HL-60 (cell line): ENCODE results near the gene PARP6.

Experiments
- GABPA ChIP-seq: IDR thresholded peaks from 2 replicates; pipeline ENCODE4 v1.6.1; 2012; ENCODE audit warnings: low read depth
- POLR2AphosphoS5 ChIP-seq: IDR thresholded peaks from 2 replicates; pipeline ENCODE4 v1.6.1; 2012; ENCODE audit warnings: low read depth
- TF ChIP-seq, protein P1 (sequence below): IDR thresholded peaks from one replicate; pipeline ENCODE4 v1.5.1; 2011; ENCODE audit warnings: low read length, control low read depth, inconsistent platforms; ENCODE audit not compliant: insufficient read depth

DNA sequence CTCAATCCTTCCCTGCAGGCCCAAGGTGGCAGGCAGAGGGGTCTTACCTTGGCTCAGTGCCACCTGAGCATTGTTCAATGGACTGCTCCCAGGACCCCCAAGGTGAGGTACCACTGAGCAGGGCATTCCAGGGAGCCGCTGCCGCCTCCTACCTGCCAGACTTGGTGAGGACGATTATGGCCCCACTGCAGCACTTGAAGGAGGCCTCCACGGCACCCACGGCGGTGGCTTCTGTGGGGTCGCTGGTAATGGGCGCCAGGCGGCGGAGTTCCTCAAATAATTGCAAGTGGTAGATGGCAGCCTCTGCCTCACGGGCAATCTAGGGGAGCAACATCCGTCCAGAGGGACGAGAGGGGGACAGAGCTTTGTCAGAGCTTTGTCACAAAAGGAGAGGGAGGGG is 70.1 kb downstream of the PARP6 start:
- TF ChIP-seq, protein P1, sequence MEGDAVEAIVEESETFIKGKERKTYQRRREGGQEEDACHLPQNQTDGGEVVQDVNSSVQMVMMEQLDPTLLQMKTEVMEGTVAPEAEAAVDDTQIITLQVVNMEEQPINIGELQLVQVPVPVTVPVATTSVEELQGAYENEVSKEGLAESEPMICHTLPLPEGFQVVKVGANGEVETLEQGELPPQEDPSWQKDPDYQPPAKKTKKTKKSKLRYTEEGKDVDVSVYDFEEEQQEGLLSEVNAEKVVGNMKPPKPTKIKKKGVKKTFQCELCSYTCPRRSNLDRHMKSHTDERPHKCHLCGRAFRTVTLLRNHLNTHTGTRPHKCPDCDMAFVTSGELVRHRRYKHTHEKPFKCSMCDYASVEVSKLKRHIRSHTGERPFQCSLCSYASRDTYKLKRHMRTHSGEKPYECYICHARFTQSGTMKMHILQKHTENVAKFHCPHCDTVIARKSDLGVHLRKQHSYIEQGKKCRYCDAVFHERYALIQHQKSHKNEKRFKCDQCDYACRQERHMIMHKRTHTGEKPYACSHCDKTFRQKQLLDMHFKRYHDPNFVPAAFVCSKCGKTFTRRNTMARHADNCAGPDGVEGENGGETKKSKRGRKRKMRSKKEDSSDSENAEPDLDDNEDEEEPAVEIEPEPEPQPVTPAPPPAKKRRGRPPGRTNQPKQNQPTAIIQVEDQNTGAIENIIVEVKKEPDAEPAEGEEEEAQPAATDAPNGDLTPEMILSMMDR: no peak
- TF ChIP-seq GABPA: no peak
- no peak for TF ChIP-seq POLR2AphosphoS5
